Measurements from ENCODE around the gene ATP5MG. TPM values are rescaled to one million over a fixed set of nuclear protein-coding genes. Genes with fewer than 3 reads are reported as not detected.
A peak's percentile ranks its signal among the peaks of the same experiment; 100 is the strongest.

Gene ATP5MG
- polyA plus RNA-seq, 3 donors: 386 to 467 (median 459) TPM

DNA sequence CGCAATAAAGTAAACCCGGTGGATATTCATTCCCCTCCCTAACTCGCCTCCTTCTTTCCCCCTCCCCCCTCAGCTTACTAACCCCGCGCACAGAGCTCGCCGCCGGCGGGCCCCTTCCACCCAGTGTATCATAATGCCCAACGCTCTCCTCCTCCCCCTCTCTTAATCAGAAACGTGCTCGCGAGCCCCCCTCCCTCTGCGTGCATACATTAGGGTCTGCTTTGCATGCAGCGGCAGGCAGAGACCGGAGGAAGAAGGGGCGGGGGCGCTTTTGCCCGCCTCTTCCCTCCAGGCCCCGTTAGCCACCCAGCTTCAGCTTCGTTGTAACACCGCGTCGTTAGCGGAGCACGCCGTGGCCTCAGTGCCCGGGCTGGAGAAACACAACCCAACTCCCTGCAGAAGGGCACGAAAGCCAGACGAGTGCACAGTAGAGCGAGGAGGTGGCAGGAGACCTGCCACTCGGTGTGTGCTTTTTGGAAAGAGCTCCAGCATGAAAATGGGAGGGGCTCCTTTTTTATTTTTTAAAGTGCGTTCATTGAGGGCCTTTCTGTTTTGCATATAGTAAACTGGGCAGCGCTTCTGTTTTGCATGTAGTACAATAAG lies 34.0 kb downstream of the ATP5MG start:
- DNase-seq (ENCODE audit: extremely low read depth in 1 of 11, low read depth in 9 of 11, low spot score in 4 of 11): peak in 7 of 11 donors; percentile 48 to 66 (median 52)

DNA sequence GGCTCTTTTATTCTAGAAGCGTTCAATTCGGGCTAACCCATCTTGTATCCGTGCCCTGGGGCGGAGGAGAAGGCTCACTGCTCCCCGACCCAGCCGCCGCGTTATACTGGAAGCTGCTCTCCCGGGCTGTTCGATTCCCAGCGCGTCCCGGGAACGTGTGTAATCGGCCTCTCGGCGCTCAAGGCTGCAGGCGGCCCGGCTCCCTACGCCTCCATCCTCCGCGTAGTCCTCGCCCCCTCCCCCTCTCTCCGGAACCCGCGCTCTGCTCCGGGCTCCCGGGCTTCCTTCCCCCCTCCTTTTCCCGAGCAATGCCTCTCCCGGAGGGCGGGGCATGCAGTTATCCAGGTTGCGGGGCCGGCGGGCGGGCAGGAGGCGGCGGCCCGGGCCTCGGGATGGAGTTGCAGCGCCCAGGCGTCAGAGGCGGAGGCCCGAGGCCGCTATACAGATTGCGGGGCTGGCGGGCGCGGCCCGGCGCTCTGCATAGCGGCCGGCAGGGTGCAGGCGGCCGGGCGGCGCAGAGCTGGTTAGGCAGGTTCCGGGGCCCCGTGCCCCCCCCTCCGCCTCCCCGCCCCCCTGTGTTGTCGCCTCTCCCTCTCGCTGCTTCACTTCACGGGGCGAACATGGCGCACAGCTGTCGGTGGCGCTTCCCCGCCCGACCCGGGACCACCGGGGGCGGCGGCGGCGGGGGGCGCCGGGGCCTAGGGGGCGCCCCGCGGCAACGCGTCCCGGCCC lies 34.7 kb downstream of the ATP5MG start, which contains the start of gene KMT2A:
KMT2A (plus strand) TSS at position 600 of the 732 bp plus-strand sequence; CDS start at position 621, 21 bp downstream.
- peak; percentile 88 to 99 (median 94) for DNase-seq (ENCODE audit: extremely low read depth in 1 of 11, low read depth in 9 of 11, low spot score in 4 of 11)

DNA sequence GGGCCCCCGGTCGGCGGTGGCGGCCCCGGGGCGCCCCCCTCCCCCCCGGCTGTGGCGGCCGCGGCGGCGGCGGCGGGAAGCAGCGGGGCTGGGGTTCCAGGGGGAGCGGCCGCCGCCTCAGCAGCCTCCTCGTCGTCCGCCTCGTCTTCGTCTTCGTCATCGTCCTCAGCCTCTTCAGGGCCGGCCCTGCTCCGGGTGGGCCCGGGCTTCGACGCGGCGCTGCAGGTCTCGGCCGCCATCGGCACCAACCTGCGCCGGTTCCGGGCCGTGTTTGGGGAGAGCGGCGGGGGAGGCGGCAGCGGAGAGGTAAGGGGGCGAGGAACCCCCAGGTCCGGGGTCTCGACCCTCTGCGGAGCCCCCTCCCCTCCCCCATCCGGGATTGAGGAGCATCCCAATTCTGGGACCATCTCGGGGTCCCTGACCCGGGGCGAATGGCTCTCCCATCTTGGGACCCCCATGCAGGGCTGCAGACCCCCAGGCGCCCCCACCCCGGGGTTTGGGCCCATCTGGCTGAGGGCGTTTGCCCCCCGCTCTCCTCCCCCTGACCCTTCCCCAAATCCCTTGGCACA lies 35.3 kb downstream of the ATP5MG start:
- peak in 4 of 11 donors; percentile 7 to 14 (median 11) for DNase-seq (ENCODE audit: extremely low read depth in 1 of 11, low read depth in 9 of 11, low spot score in 4 of 11)

DNA sequence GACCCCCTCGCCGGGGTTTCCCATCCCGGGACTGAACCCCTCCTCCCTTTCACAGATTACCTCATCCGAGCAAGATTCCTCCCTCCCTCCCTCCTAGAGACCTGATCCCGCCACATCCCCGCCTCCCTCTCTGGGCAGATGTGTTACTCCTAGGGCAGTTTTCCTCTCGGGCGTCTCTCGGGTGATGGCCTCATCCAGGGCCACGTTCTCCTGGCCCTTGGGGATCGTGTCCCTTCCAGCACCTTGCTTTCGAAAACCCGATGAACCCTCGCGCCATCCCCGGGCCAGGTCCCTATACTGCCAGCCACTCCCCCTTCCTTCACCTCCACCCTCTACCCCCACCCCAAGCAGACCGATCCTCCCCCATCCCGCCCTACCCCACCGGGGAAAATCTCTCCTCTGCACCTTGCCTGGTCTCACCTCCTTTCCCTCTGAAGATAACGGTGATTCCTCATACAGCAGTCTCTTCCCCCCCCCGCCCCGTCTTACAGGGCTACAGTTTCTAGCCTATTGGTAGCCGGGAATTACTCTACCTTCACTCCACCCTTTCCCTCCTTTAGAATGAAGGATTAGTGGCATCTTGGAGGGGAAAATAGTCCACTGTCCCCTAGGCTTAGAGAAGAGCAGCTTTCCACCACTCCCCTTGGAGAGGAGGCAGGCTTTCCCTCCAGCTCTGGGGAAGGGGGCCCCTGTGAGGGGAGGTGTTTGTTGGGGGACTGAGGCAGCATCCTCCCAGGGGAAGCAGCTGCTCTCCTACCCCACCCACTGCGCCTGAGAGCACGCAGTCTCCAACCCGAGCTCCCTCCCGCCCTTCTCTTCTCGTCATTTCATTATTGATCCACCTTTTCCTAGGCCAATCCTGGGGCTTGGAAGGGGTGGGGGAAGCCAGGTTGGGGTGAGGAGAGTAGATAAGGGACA lies 36.1 kb downstream of the ATP5MG start:
- peak in 7 of 11 donors; percentile 24 to 64 (median 46) for DNase-seq (ENCODE audit: extremely low read depth in 1 of 11, low read depth in 9 of 11, low spot score in 4 of 11)

GRCh38 chr11:118438314-118438931 lies 37.0 kb downstream of the ATP5MG start:
- peak in 8 of 11 donors; percentile 45 to 89 (median 74) for DNase-seq (ENCODE audit: extremely low read depth in 1 of 11, low read depth in 9 of 11, low spot score in 4 of 11)

DNA sequence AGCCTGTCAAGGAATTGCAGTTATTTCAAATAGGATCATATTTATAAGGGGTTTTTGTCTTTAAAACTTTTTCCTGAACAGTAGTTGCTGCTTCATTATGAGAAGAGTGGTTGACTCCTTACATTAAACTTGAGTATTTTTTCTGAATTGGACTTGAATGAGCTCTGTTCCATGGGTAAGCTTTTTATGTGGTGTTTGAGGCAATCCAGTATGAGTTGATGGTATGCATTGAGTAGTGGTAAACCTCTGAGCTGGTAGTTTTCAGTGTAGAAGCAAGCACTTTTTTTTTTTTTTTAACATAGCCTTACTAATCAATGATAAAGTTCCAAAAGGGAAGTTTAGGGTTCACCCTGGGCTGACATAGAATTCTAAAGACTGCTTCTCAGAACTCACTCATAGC lies 38.2 kb downstream of the ATP5MG start:
- DNase-seq (ENCODE audit: extremely low read depth in 1 of 11, low read depth in 9 of 11, low spot score in 4 of 11): no peak

- no peak for DNase-seq (ENCODE audit: extremely low read depth in 1 of 11, low read depth in 9 of 11, low spot score in 4 of 11)
Observed at GRCh38 chr11:118441770-118442275, 40.4 kb downstream of the ATP5MG start.

DNA sequence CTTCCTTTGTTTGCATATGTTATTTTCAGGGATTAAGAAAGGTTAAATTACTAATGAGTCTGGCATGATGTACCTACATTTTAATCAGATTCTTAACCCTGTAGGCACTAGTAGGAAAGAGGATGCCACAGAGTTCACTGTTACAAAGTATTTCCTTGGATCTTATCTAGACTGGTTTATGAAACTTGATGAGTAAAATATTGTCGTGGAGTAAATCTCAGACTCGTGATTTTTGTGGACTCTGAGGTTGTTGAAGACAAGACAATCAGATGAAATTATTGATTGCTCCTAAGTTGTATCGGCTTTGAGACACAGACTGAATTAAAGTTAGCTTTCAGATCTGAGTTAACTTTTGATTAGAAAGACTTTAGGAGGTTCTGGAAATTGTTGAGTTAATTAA lies 40.9 kb downstream of the ATP5MG start:
- DNase-seq (ENCODE audit: extremely low read depth in 1 of 11, low read depth in 9 of 11, low spot score in 4 of 11): no peak

DNA sequence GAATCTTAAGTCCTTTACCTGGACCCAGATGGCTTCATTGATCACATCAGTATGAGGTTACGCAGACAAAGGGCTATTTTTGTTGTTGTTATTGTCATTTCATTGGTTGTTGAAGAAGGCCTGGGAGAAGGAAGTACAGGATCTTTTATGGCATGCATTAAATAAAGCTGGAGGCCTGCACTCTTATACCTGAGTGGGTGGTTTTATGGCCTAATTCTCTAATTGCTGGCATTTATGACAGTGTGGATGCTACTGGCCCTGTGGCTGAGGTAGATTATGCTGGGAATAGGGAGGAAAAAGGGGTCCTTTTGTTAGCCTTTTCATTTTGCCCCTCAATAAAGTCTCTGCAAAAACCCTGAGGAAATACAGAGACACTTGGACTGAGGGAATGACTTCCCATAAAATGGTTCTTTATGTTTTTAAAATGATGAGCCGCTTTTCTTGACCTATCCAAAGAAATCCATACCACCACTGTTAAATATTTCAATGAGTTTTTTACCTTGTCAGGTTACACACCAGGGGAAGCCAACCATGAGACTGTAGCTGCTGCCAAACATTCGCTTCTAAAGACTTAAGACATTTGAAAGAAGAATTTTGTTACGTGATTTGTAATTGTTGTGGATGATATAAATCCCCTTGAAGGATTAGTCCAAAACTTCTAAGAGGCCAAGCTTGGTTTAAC lies 41.6 kb downstream of the ATP5MG start:
- DNase-seq (ENCODE audit: extremely low read depth in 1 of 11, low read depth in 9 of 11, low spot score in 4 of 11): no peak

- DNase-seq (ENCODE audit: extremely low read depth in 1 of 11, low read depth in 9 of 11, low spot score in 4 of 11): no peak
Observed at GRCh38 chr11:118443590-118444218, 42.3 kb downstream of the ATP5MG start.

- no peak for DNase-seq (ENCODE audit: extremely low read depth in 1 of 11, low read depth in 9 of 11, low spot score in 4 of 11)
Observed at GRCh38 chr11:118447423-118447822, 46.0 kb downstream of the ATP5MG start.

DNA sequence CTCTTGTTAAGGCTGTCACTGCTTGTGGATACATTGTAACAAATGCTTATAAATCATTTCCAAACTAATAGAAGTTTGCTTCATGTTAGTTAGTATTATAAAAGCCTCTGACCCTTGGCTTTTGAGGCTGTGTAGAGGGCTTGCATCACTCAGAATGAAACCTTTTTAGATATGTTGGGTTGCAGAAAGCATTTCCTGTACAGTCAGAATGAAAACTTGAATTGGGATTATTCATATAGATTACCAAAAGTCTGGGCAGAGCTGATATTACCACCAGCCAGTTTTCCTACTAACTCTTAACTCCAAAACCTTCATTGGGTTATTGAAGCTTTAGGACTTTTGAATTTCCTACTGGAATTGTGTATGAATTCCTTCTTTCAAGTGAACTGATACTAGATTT lies 46.9 kb downstream of the ATP5MG start:
- DNase-seq (ENCODE audit: extremely low read depth in 1 of 11, low read depth in 9 of 11, low spot score in 4 of 11): no peak

DNA sequence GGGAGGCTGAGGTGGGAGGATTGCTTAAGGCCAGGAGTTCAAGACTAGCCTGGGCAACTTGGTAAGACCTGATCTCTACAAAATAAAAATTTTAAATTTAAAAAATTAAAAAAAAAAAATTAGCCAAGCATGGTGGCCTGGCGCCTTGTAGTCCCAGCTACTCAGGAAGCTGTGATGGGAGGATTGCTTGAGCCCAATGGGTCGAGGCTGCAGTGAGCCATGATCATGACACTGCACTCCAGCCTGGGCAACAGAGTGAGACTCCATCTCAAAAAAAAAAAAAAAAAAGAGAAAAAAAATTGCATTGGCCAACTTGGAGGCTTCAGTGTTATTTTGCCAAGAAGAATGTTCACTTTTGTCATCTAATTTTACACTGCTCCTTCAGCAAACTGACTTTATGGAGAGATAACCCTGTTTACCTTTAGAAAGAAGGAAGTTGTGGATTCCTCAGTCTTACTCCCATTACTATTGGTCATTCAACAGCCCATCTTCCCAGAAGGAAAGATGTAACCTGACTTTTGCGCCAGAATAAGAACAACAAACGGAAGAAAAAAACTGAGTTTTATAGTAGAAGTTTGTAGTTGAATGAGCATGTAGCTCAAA lies 48.0 kb downstream of the ATP5MG start:
- DNase-seq (ENCODE audit: extremely low read depth in 1 of 11, low read depth in 9 of 11, low spot score in 4 of 11): no peak

DNA sequence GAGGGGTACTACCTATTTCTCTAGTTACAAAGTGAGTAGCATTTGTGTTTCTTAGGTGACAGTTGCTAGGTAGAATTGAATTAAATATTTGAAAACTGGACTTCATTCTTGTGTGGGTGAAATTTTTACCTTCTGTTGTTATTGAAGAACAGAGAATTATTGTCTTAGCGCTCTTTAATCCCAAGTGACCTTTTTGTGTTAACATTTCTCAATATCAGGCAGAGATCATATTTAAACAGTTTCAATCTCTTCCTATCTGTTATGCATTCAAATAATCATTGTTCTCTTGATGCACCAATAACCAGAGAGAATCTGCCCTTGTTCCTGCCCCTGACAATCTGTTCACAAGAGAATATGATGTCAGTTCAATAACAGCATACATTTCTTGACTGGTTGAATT lies 49.0 kb downstream of the ATP5MG start:
- DNase-seq (ENCODE audit: extremely low read depth in 1 of 11, low read depth in 9 of 11, low spot score in 4 of 11): no peak

Measured in renal cortex interstitium (tissue), 11 donors.